ENCODE results near the gene ZNF219. TPM values are rescaled to one million over a fixed set of nuclear protein-coding genes. Genes with fewer than 3 reads are reported as not detected.

ZNF219 gene
- total and polyA plus RNA-seq, 10 of the 15 experiments (the other 5 are each of a cell fraction or from before 2014, with no cell fraction given), result 0.16 to 6.4 (median 1.9) TPM

- TF ChIP-seq ZNF274 (IDR thresholded peaks at IDR 0.05; ENCODE audit: insufficient read depth, insufficient read length) (no peak), ATF7 (IDR thresholded peaks at IDR 0.05; ENCODE audit: low read depth) (peak; percentile 68), SPI1 (IDR thresholded peaks at IDR 0.05; ENCODE audit: borderline replicate concordance, insufficient read depth, low read depth, low read length) (no peak), CBX5 (IDR thresholded peaks at IDR 0.05; ENCODE audit: low read depth) (no peak), ZNF622 (IDR thresholded peaks at IDR 0.05) (no peak), RUNX3 (IDR thresholded peaks at IDR 0.05; ENCODE audit: low read length) (peak; percentile 46; the same call in 1 of the 2 replicates), HCFC1 (IDR thresholded peaks at IDR 0.05; ENCODE audit: low read length) (no peak), GABPA (IDR thresholded peaks at IDR 0.05; ENCODE audit: low read depth) (no peak), CHD2 (IDR thresholded peaks at IDR 0.05; ENCODE audit: borderline replicate concordance, low read depth, low read length) (0 out of 2 replicates have a peak, but pooled peaks have one; percentile 29), FOXM1 (IDR thresholded peaks at IDR 0.05; ENCODE audit: low read depth, low read length) (no peak), NR2F1 (conservative IDR thresholded peaks at IDR 0.05) (peak; percentile 91), MYB (IDR thresholded peaks at IDR 0.05; ENCODE audit: borderline replicate concordance, low read depth, low read length) (no peak)
Observed at GRCh38 chr14:21106498-21107282, 8.2 kb upstream of the ZNF219 start (continued).

GRCh38 chr14:21106176-21106497 is 7.7 kb upstream of the ZNF219 start:
- Histone ChIP-seq H3K9ac (ENCODE audit: control insufficient read depth, insufficient read depth, low read length) (no peak overlapping the region), H2AFZ (ENCODE audit: control insufficient read depth, low read depth, low read length) (no peak overlapping the region)
- in situ Hi-C loops (cut with MboI), result no loop called here
- TF ChIP-seq WRNIP1 (IDR thresholded peaks at IDR 0.05; ENCODE audit: borderline replicate concordance, low read depth, low read length) (no peak), SKIL (IDR thresholded peaks at IDR 0.05; ENCODE audit: low read depth, poor library complexity, severe bottlenecking) (no peak), BACH1 (IDR thresholded peaks at IDR 0.05; ENCODE audit: borderline replicate concordance) (no peak), RUNX3 (IDR thresholded peaks at IDR 0.05; ENCODE audit: low read length) (no peak), SREBF2 (IDR thresholded peaks at IDR 0.05; ENCODE audit: low read length) (no peak), SRF (IDR thresholded peaks at IDR 0.05; ENCODE audit: low read depth in 2 of 2, low read length in 2 of 2) (no peak), MXI1 (IDR thresholded peaks at IDR 0.05; ENCODE audit: low read depth, low read length) (no peak), MEF2A (IDR thresholded peaks at IDR 0.05; ENCODE audit: insufficient read depth, low read depth, low read length) (no peak), NFIC (IDR thresholded peaks at IDR 0.05; ENCODE audit: low read depth, low read length) (no peak), CEBPB (IDR thresholded peaks at IDR 0.05; ENCODE audit: borderline replicate concordance in 1 of 2, low read depth in 2 of 2, low read length in 2 of 2) (no peak), ZNF384 (IDR thresholded peaks at IDR 0.05; ENCODE audit: borderline replicate concordance, low read depth, low read length) (no peak)
- TF ChIP-seq, protein P1, sequence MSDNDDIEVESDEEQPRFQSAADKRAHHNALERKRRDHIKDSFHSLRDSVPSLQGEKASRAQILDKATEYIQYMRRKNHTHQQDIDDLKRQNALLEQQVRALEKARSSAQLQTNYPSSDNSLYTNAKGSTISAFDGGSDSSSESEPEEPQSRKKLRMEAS (IDR thresholded peaks at IDR 0.05; ENCODE audit: low read depth, low read length), result no peak

More at GRCh38 chr14:21106176-21106497, 7.7 kb upstream of the ZNF219 start:
- no peaks in the 10 kb centered on the region; the same call in 2 of the 3 replicates for H3K9me3 ChIP-seq (replicated peaks; ENCODE audit: control insufficient read depth, insufficient read depth, low read length)
- CTCF ChIA-PET, result interaction anchor here (1.3 to 10.6 kb wide), 12 partner anchors 12 to 393 kb away, joined by 4 to 253 read pairs (median 16); partner anchors contain the start of genes ARHGEF40 and RNASE13
- no peaks in the 10 kb centered on the region; the same call in 1 of the 2 replicates for H3K79me2 ChIP-seq (ENCODE audit: control insufficient read depth, insufficient read depth, low read length)
- ATAC-seq, result no peak
- no TSS peak for BruUV-seq (replicated peaks)
- H3K4me3 ChIP-seq, result no peak overlapping the region
- H3K27ac ChIP-seq (ENCODE audit: control insufficient read depth, insufficient read depth), result no peak overlapping the region
- POLR2A ChIA-PET, result interaction anchor here (4.1 kb wide), 1 partner anchor 35 kb away, joined by 21 read pairs; the partner anchor contains the start of gene ARHGEF40
- H3K36me3 ChIP-seq (ENCODE audit: control insufficient read depth in 2 of 2, insufficient read depth in 2 of 2, low read length in 1 of 2), result no peaks in the 10 kb centered on the region
- intact Hi-C loops (cut with micrococcal nuclease; ENCODE audit: unreplicated experiment), result no loop called here
- SMC1A ChIA-PET (ENCODE audit: uncharacterized antibody, unreplicated experiment), result interaction anchor here (1.4 to 8.3 kb wide), 4 partner anchors 12 to 93 kb away, joined by 3 to 99 read pairs (median 44); no protein-coding TSS in a partner anchor
- RAD21 ChIA-PET (ENCODE audit: unreplicated experiment), result interaction anchor here (3.2 to 5.4 kb wide), 5 partner anchors 13 to 92 kb away, joined by 10 to 70 read pairs (median 51); partner anchors contain the start of gene ARHGEF40
- no peak for FAIRE-seq
- 75% methylated on average over 4 of the region's 4 CpGs for WGBS (ENCODE audit: insufficient coverage, insufficient replicate concordance, low lambda C conversion rate, missing lambda C conversion rate)
- H3K27me3 ChIP-seq (replicated peaks in 1 of 2; ENCODE audit: control insufficient read depth in 2 of 2, insufficient read depth in 2 of 2, low read length in 1 of 2), result no peaks in the 10 kb centered on the region
- no peak overlapping the region for H3K4me2 ChIP-seq (ENCODE audit: control insufficient read depth, insufficient read depth)
- no peaks in the 10 kb centered on the region for H4K20me1 ChIP-seq (ENCODE audit: control insufficient read depth, insufficient read depth)
- peaks cover 37% of the 10 kb centered on the region for H3K4me1 ChIP-seq (ENCODE audit: control insufficient read depth, insufficient read depth, low read length)
- DNase-seq (ENCODE audit: low read depth, low spot score), result no peak
